Measurements from ENCODE around the gene PRPF19.

- no peak for TF ChIP-seq POLR2AphosphoS5 (IDR thresholded peaks at IDR 0.05; ENCODE audit: low read depth, low read length)
- TF ChIP-seq POLR2A (IDR thresholded peaks at IDR 0.05; ENCODE audit: control extremely low read depth in 1 of 2, low read depth in 2 of 2, low read length in 2 of 2) = no peak
- TF ChIP-seq GABPA (IDR thresholded peaks at IDR 0.05; ENCODE audit: borderline replicate concordance, insufficient read depth, low read length) = no peak
- TF ChIP-seq RFX5 (IDR thresholded peaks at IDR 0.05; ENCODE audit: borderline replicate concordance, low read depth, low read length) = no peak
- no peak for TF ChIP-seq ATF3 (IDR thresholded peaks at IDR 0.05; ENCODE audit: insufficient read depth, low read depth, low read length)
- TF ChIP-seq SP2 (IDR thresholded peaks at IDR 0.05; ENCODE audit: low read length) = no peak
- no peak for TF ChIP-seq MAX (IDR thresholded peaks at IDR 0.05)
- TF ChIP-seq CTCF (IDR thresholded peaks at IDR 0.05; ENCODE audit: control extremely low read depth in 1 of 3, insufficient read depth in 1 of 3, low read depth in 1 of 3, low read length in 3 of 3) = no peak
- TF ChIP-seq EZH2 (IDR thresholded peaks at IDR 0.05; ENCODE audit: low read depth, low read length, severe bottlenecking) = no peak
- no peak for TF ChIP-seq TAF1 (IDR thresholded peaks at IDR 0.05; ENCODE audit: low read depth, low read length)
- no peak for TF ChIP-seq SIN3A (conservative IDR thresholded peaks at IDR 0.05 in 1 of 2, IDR thresholded peaks at IDR 0.05 in 1 of 2; ENCODE audit: low read depth in 1 of 2, low read length in 2 of 2)
These were observed 13.6 kb upstream of the PRPF19 start for GRCh38 chr11:60919956-60920355.
